ENCODE measurements around the gene EN2. TPM values are rescaled to one million over a fixed set of nuclear protein-coding genes. Genes with fewer than 3 reads are reported as not detected.
"Not testable (repeated sequence)": the region's sequence is repeated elsewhere in the genome, so short reads cannot be mapped to it uniquely, and the experiment has no call there.

EN2 gene
- total RNA-seq, 1 donor from 2014 or later = not detected

GRCh38 chr7:155425887-155426286, 32.0 kb upstream of the EN2 start:
- no peak for DNase-seq (ENCODE audit: low spot score)
- no peak for ATAC-seq

- ATAC-seq (no peak), DNase-seq (ENCODE audit: low spot score) (no peak)
Measured at GRCh38 chr7:155426543-155427410, 31.2 kb upstream of the EN2 start.

- DNase-seq (ENCODE audit: low spot score) = no peak
- ATAC-seq = no peak
Measured at GRCh38 chr7:155427411-155428038, 30.4 kb upstream of the EN2 start.

GRCh38 chr7:155428171-155428834, 29.6 kb upstream of the EN2 start:
- DNase-seq (ENCODE audit: low spot score) = no peak
- ATAC-seq = no peak

- DNase-seq (ENCODE audit: low spot score) (no peak), ATAC-seq (no peak)
Measured at GRCh38 chr7:155429651-155430050, 28.3 kb upstream of the EN2 start.

GRCh38 chr7:155430606-155431005, 27.3 kb upstream of the EN2 start:
- no peak for DNase-seq (ENCODE audit: low spot score)

GRCh38 chr7:155431231-155431630, 26.7 kb upstream of the EN2 start:
- no peak for ATAC-seq

More at GRCh38 chr7:155430606-155431005, 27.3 kb upstream of the EN2 start:
- ATAC-seq = no peak

GRCh38 chr7:155431711-155432110, 26.2 kb upstream of the EN2 start:
- DNase-seq (ENCODE audit: low spot score) = no peak

More at GRCh38 chr7:155431231-155431630, 26.7 kb upstream of the EN2 start:
- DNase-seq (ENCODE audit: low spot score) = no peak

GRCh38 chr7:155435110-155435509, 22.8 kb upstream of the EN2 start:
- DNase-seq (ENCODE audit: low spot score) (no peak), ATAC-seq (no peak)

More at GRCh38 chr7:155431711-155432110, 26.2 kb upstream of the EN2 start:
- no peak for ATAC-seq

GRCh38 chr7:155437836-155438235, 20.1 kb upstream of the EN2 start:
- ATAC-seq (no peak), DNase-seq (ENCODE audit: low spot score) (no peak)

GRCh38 chr7:155438777-155439176, 19.2 kb upstream of the EN2 start:
- no peak for DNase-seq (ENCODE audit: low spot score)
- ATAC-seq = no peak

- DNase-seq (ENCODE audit: low spot score) = no peak
- no peak for ATAC-seq
Measured at GRCh38 chr7:155439311-155440017, 18.5 kb upstream of the EN2 start.

GRCh38 chr7:155440018-155440410, 17.9 kb upstream of the EN2 start:
- DNase-seq (ENCODE audit: low spot score) (no peak), ATAC-seq (no peak)

GRCh38 chr7:155441856-155442255, 16.1 kb upstream of the EN2 start:
- no peak for ATAC-seq

GRCh38 chr7:155444746-155445145, 13.2 kb upstream of the EN2 start:
- DNase-seq (ENCODE audit: low spot score) = no peak
- no peak for ATAC-seq

More at GRCh38 chr7:155441856-155442255, 16.1 kb upstream of the EN2 start:
- DNase-seq (ENCODE audit: low spot score) = no peak

- ATAC-seq = not testable (repeated sequence)
Measured at GRCh38 chr7:155445606-155446005, 12.3 kb upstream of the EN2 start.

GRCh38 chr7:155447603-155448002, 10.3 kb upstream of the EN2 start:
- ATAC-seq (no peak), DNase-seq (ENCODE audit: low spot score) (no peak)

More at GRCh38 chr7:155445606-155446005, 12.3 kb upstream of the EN2 start:
- not testable (repeated sequence) for DNase-seq (ENCODE audit: low spot score)

GRCh38 chr7:155448632-155449007, 9.3 kb upstream of the EN2 start:
- ATAC-seq (peak; percentile 19), DNase-seq (ENCODE audit: low spot score) (no peak)

- DNase-seq (ENCODE audit: low spot score) (no peak), ATAC-seq (no peak)
Measured at GRCh38 chr7:155449008-155449868, 8.7 kb upstream of the EN2 start.
